G401 (cell line): Measurements from ENCODE around the gene INO80E. TPM values are rescaled to one million over a fixed set of nuclear protein-coding genes. Genes with fewer than 3 reads are reported as not detected.
"Not testable (repeated sequence)": the region's sequence is repeated elsewhere in the genome, so short reads cannot be mapped to it uniquely, and the experiment has no call there.

ENCODE experiments used
- DNase-seq: peaks from one replicate; pipeline ENCODE4 v3.0.0-alpha.2; 2015; ENCODE audit warnings: low spot score
- in situ Hi-C: cut with HindIII; loops from 2 replicates; pipeline ENCODE4 v1.10.0; 2016; ENCODE audit warnings: low sequenced_read_pairs, mixed read lengths
- total RNA-seq: library from RNA; depleted of rRNA; stranded (reverse); fragments of >200 nt; shearing (Covaris generic); gene quantifications from 2 replicates; pipeline ENCODE4 v1.2.3, GENCODE V29; 2014; rRNA removed

The INO80E gene, protein sequence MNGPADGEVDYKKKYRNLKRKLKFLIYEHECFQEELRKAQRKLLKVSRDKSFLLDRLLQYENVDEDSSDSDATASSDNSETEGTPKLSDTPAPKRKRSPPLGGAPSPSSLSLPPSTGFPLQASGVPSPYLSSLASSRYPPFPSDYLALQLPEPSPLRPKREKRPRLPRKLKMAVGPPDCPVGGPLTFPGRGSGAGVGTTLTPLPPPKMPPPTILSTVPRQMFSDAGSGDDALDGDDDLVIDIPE
- 72.4 and 97.0 TPM in 2 replicates for total RNA-seq

DNA sequence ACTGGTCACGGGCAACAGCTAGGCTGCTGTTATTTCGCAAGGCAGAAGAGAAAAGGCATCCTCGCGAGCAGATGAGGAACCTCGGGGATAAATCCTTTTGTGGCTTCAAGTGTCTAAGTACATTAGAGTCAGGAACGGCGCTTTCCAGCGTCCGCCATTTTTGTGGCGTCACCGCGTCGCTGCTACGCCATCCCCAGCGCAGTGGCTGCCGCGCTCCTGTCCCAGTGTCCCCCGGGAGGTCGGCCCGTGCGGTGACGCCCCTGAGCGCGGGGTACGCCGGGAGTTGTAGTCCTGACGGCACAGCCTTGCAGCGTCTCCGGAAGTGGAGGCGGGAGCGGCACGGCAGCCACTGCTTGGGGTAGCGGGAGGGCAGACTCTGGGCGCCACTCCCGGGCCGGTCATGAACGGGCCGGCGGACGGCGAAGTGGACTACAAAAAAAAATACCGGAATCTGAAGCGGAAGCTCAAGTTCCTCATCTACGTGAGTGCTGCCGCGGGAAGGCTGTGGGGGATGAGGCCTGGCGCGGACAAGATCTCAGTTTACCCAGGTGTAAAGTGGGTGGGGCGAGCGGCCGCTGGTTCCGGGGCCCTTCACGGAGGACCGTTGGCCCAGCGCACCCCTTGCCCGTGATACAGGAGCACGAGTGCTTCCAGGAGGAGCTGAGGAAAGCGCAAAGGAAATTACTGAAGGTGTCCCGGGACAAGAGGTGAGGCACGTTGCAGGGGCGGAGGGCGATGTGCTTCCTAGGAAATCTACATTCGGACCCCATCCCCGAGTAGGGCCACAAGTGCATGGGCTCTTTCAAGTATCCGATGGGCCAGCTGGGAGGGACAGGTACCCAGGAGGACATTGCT is at the start of gene INO80E:
TSS of gene INO80E (plus strand) at position 331 of the 855 bp plus-strand sequence. CDS start at position 401, 70 bp downstream.
- DNase-seq: peak; percentile 97
- in situ Hi-C loops: no loop called here

DNA sequence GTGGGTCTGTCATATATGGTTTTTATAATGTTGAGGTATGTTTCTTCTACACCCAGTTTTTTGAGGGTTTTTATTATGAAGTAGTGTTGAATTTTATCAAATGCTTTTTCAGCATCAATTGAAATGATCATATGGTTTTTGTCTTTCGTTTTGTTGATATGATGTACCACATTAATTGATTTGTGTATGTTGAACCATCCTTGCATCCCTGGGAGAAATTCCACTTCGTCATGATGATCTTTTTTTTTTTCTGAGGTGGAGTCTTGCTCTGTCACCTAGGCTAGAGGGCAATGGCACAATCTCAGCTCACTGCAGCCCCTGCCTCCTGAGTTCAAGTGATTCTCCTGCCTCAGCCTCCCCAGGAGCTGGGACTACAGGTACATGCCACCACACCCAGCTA is 48.1 kb upstream of the INO80E start:
- in situ Hi-C loops: no loop called here
- no peak for DNase-seq

DNA sequence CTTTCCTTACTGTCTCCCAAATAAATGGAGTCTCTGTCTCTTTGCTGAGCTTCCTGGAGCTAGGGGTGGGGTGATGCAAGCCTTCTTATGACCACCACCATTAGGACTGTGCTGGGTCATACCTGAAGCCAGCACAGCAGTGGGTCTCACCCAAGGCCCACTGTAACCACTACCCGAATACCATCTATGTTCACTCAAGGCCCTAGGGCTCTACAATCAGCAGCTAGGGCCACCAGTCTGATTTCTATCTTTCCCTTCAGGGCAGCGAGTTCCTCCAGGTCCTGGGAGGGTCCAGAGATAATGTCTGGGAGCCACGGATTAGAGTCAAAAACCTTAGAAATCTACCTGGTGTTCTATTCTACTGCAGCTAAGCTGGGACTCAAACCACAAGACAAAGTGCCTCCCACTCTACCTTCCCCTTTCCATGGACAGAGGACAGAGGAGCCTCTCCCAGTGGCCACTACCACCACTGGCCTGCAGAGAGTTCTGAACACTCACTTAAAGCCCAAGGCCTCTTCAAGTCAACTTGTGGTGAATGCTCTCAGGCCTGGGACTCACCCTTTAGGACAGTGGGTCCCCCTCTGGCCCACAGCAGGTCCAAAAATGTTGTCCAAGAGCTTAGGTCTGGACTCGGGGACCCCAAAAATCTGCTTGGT is 45.1 kb upstream of the INO80E start:
- in situ Hi-C loops: no loop called here

DNA sequence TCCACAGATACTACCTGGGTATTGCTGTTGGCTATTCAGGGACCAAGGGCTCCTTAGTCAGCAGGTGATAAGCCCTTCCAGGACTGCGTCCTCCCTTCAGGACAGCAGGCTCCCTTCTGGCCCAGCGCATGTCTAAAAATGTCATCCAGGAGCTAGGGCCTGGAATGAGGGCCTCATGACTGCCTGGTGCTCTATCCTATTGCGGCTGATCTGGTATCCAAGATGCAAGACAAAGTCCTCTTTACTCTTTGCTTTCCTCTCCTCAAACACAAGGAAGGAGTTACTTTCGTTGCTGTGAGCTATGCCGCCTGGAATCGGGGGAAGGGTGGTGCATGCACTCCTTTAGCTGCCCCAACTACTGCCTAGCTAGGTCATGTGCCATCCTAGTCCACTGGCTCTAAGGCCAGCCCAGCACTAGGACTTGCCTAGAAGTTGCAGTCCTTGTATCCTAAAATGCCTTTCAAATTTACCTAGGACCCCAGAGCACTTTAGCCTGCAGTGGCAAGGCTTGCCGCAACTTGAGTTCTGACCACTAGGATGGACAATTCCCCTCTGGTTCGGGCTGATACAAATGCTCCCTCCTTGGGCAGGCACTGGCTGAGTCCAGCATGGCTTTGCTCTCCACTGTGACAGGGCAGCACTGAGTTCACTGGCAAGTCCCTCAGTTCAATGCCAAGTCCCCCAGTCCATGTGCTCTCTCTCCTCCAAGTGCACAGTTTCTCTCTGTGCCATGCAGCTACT is 44.2 kb upstream of the INO80E start:
- DNase-seq: no peak
- in situ Hi-C loops: no loop called here

More for the DNA sequence above, 45.1 kb upstream of the INO80E start:
- no peak for DNase-seq

DNA sequence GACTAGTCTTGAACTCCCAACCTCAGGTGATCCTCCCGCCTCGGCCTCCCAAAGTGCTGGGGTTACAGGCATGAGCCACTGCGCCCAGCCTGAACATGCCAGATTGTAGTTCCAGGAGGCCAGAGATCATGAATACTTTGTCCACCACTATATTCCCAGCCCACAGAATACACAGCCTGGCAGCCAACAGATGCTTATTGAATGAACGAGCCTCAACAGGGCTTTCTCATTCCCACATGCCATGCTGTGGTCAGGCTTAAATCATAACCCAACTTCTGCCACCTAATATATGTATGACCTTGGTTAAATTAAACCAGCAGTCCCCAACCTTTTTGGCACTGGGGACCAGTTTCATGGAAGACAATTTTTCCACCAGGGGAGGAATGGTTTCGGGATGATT is 37.3 kb upstream of the INO80E start:
- no peak for DNase-seq
- in situ Hi-C loops: no loop called here

DNA sequence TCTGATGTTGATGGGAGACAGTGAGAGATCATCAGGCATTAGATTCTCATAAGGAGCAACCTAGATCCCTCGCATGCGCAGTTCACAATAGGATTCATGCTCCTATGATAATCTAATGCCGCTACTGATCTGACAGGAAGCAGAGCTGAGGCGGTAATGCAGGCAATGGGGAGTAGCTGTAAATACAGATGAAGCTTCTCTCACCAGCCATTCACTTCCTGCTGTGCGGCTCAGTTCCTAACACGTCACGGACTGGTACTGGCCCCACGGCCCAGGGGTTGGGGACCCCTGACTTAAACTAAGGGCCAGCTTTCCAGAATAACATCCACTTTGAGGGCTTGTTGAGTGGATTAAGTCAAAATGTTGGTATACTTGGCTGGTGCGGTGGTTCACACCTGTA is 36.7 kb upstream of the INO80E start:
- no peak for DNase-seq
- in situ Hi-C loops: no loop called here

DNA sequence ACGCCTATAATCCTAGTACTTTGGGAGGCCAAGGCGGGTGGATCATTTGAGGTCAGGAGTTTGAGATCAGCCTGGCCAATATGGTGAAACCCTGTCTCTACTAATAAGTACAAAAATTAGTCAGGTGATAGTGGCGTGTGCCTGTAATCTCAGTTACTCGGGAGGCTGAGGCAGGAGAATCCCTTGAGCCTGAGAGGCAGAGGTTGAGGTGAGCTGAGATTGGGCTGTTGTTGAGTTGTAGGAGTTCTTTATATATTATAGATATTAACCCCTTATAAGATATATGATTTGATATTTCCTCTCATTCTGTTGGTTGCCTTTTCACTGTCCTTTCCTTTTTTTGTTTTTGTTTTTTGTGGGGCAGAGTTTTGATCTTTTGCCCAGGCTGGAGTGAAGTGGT is 36.2 kb upstream of the INO80E start:
- DNase-seq, in situ Hi-C loops: not testable (repeated sequence)

DNA sequence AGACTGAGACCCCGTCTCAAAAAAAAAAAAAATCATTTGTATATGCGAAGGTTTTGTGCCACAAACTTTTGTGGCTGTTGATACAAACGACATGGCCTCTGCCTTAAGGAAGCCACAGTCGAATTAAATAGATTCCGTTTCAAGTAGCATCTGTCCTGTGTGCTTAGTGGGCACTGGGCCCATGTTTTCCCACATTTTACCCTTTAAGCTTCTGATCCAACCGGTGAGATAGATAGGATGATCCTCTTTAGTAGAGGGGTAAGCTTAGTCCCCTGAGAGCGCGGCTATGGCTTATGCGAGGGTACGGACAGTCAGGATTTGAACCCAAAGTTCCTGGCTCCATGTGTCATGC is 34.9 kb upstream of the INO80E start:
- DNase-seq: no peak
- in situ Hi-C loops: no loop called here

DNA sequence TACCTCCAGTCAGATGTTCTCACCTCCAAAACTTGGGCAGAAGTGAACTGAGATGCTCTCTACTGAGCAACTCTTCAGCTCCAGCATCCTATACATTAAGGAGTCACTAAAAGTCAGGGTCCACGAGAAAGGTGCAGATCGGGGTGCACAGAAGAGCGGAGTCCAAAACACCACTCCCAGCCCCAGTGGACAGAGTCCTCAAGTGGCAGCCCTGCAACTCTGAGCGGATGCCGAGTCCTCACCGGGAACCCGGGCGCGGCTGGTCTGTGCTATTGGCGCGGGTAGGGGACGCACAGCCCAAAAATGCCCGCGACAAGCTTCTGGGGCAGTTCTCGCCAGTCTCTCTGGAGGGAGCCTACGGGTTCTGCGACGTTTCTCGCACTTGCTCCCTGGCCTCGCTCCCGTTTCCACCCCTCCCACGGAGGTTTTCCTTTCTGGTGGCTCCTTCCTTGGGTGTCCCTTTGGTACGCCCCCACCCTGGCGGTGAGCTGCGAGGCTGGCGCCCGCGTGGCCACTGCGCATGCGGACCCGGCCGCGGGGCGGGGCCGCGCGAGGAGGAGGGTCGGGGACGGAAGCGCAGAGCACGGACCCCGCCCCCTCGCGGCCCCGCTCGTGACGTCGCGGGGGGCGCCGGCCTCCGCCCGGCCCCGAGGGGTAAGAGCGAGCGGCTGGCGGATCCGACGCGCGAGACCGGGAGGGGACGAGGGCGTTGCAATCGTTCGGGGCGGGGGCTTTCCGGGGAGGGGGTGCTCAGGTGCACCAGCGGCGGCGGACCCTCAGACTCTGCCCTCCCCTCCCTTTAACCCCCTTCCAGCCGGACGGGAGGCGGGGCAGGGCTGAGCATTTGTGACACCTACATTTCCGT is 34.3 kb upstream of the INO80E start, which contains the start of gene TMEM219:
TSS of gene TMEM219 (plus strand) at position 601 of the 865 bp plus-strand sequence. CDS start 1,065 bp downstream, outside the sequence.
- in situ Hi-C loops: no loop called here
- DNase-seq: peak; percentile 90

DNA sequence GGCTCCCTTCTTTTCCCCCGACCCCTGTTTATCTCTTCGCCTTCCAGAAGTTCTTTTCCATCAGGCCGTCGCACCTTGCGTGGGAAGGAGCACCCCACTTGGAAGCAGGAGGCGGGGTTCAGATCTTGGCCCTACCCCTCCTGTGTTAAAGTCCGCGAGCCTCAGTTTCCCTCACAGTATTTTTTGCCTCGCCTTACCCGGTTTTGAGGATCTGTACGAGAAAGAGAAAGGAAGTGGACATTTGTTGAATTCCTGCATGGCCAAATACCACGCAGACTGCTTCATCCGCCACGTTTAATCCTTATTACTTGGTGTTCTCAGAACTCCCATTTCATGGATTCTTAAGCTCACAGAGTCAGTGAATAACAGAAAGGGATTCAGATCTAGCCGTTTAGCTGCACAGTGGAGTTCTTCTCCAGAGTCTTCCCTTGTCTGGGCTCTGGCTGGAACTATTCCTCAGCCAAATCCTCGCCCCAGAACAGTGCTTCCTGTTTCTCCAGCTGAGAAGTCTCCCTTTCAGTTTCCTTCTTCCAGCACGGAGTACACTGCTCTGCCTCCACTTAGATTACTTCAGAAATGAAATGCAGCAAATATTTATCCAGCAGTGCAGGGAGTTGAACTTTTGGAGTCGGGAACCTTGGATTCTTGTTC is 33.6 kb upstream of the INO80E start:
- DNase-seq: peak; percentile 36

DNA sequence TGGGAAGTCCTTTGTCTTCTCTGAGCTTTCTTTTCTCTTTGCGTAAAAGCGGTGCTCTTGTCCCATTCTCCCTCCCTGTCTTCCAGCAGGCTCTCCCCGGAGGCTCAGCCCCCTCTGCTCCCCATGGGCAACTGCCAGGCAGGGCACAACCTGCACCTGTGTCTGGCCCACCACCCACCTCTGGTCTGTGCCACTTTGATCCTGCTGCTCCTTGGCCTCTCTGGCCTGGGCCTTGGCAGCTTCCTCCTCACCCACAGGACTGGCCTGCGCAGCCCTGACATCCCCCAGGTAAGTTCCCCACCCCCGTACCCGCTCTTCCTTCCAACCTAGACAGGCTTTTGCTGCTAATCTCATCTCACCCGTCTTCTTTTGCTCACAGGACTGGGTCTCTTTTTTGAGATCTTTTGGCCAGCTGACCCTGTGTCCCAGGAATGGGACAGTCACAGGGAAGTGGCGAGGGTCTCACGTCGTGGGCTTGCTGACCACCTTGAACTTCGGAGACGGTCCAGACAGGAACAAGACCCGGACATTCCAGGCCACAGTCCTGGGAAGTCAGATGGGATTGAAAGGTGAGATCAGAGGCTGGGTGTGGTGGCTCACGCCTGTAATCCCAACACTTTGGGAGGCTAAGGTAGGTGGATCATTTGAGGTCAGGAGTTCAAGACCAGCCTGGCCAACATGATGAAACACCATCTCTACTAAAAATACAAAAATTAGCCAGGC is 32.9 kb upstream of the INO80E start:
- in situ Hi-C loops: no loop called here
- no peak for DNase-seq

More for the DNA sequence above, 33.6 kb upstream of the INO80E start:
- in situ Hi-C loops: no loop called here

DNA sequence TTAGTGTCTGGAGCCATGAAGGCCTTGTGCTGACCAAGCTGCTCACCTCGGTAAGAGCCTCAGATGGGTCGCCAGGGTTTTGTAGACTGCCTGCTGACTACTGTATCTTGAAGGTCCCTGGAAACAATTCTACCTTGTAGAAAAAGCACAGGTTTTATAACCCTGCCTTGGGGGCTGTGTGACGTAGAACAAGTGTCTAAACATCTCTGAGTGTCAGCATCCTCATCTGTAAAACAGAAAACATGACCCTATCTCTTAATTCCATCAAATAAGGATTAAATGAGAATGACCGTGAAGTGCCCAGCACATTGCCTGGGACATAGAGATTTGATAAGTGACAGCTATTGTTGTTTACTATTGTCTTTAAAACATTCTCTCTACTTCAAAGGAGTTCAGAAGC is 27.8 kb upstream of the INO80E start:
- in situ Hi-C loops: no loop called here
- DNase-seq: no peak

DNA sequence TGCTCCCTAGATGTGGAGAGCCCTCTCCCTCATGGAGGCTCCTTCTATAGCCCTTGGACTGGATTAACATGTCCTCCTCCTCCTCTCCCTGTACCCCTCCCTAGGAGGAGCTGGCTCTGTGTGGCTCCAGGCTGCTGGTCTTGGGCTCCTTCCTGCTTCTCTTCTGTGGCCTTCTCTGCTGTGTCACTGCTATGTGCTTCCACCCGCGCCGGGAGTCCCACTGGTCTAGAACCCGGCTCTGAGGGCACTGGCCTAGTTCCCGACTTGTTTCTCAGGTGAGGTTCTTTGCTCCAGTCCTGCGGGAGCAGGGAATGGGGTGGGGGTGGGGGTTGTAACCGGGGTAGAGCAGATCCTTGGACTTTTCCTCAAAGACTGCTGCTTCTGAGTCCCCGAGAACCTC is 24.7 kb upstream of the INO80E start:
- DNase-seq: no peak
- in situ Hi-C loops: no loop called here

DNA sequence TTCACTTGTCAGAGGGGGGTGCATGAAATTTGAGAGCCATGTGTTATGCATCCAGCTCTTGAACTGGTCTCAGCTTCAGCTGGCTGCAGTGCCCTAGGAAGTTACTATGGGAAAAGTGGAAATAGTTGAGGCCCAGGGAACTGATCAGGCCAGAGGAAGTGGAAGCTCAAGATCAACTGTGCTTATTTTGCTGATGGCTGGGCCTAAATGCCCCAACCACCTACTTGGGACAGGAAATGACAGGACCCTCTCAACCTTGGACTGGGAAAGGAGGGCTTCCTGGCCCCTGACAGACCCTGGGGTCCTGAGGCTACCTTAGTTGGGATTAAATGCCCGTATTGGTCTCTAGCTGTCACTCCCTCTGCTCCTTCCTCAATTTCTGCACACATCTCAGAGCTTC is 23.5 kb upstream of the INO80E start:
- in situ Hi-C loops: no loop called here
- no peak for DNase-seq

DNA sequence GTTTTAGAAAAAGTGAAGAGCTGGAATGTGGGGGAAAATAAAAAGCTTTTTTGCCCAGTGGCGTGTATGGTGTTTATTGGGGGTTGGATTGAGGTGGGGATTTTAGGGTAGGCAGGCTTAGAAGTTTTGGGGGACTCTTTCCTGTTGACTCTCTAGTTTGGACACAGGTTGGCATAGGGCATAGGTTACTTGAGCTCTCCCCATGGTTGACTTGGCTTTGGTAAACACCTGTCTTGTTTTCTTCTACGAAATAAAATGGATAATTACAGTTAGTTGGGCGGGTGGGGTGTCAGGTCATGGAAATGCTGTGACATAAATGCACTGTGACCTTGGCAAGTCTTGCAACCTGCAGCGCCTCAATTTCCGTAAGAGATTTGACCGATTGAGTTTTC is 23.1 kb upstream of the INO80E start:
- in situ Hi-C loops: no loop called here
- no peak for DNase-seq

DNA sequence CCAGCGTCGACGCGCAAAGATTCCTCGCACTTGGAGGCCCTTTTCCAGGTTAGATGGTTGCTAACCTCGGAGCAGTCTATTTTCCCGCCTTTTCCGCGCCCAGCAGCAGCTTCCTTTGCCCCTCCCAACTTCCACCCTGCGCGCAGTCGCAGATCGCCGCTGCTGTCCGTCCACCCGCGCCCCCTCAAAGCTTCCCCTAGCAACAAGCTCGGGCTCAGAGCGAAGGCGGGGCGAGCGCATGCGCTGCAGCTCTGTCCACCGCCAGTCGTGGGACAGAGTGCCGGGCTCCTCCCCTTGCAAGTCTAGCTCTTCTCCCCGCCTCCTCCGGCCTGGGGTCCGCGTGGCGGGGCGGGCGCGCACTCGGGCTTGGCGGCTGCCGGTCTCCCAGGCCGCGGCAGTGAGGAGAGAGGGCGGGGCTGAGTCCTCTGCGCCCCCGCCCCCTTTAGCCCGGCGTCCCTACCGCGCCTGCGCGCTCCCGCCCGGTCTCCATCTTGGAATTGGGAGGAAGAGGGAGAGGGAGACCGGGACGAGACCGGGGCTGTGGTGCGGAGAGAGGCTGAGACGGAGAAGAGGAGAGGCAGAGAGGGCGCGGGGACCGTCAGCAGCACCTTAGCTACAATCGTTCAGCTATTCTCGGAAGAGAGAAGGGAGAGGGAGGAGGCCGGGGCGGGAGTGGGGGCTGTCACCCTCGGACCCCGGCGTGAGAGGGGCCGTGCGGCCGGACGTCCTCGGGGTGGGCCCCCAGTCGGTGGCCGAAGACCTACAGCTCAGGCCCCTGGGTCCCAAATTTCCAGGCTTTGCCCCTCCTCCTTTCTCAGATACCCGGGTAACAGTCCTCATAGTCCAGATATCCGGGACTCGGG is 22.4 kb upstream of the INO80E start, which contains the start of gene TAOK2:
TSS of gene TAOK2 (plus strand) at position 485 of the 863 bp plus-strand sequence. CDS start 3,905 bp downstream, outside the sequence.
- DNase-seq: peak; percentile 99
- in situ Hi-C loops: no loop called here
